Measurements from ENCODE around the gene ANKRD11.
A peak's percentile ranks its signal among the peaks of the same experiment; 100 is the strongest.

Gene ANKRD11

GRCh38 chr16:89490439-89491237 is at the start of gene ANKRD11:
Gene ANKRD11 (minus strand): TSS chr16:89490561. CDS start chr16:89317019, 173,542 bp downstream.
- no peak for TF ChIP-seq ZFX (IDR thresholded peaks at IDR 0.05; ENCODE audit: borderline replicate concordance)
- TF ChIP-seq, protein P1, sequence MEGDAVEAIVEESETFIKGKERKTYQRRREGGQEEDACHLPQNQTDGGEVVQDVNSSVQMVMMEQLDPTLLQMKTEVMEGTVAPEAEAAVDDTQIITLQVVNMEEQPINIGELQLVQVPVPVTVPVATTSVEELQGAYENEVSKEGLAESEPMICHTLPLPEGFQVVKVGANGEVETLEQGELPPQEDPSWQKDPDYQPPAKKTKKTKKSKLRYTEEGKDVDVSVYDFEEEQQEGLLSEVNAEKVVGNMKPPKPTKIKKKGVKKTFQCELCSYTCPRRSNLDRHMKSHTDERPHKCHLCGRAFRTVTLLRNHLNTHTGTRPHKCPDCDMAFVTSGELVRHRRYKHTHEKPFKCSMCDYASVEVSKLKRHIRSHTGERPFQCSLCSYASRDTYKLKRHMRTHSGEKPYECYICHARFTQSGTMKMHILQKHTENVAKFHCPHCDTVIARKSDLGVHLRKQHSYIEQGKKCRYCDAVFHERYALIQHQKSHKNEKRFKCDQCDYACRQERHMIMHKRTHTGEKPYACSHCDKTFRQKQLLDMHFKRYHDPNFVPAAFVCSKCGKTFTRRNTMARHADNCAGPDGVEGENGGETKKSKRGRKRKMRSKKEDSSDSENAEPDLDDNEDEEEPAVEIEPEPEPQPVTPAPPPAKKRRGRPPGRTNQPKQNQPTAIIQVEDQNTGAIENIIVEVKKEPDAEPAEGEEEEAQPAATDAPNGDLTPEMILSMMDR (IDR thresholded peaks at IDR 0.05): no peak
- H3K27ac ChIP-seq: peak within 1 kb of the TSS; percentile 88

- TF ChIP-seq, protein P1 (IDR thresholded peaks at IDR 0.05): no peak
- TF ChIP-seq ZFX (IDR thresholded peaks at IDR 0.05; ENCODE audit: borderline replicate concordance): no peak
- no peak overlapping the region for H3K27ac ChIP-seq
Measured at GRCh38 chr16:89538286-89538685, 47.9 kb upstream of the ANKRD11 start.

GRCh38 chr16:89537549-89537925 is 47.2 kb upstream of the ANKRD11 start:
- H3K27ac ChIP-seq: no peak overlapping the region

GRCh38 chr16:89536886-89537548 is 46.7 kb upstream of the ANKRD11 start:
- no peak overlapping the region for H3K27ac ChIP-seq
- TF ChIP-seq, protein P1 (IDR thresholded peaks at IDR 0.05): no peak
- TF ChIP-seq ZFX (IDR thresholded peaks at IDR 0.05; ENCODE audit: borderline replicate concordance): no peak

More at GRCh38 chr16:89537549-89537925, 47.2 kb upstream of the ANKRD11 start:
- TF ChIP-seq, protein P1 (IDR thresholded peaks at IDR 0.05): no peak
- no peak for TF ChIP-seq ZFX (IDR thresholded peaks at IDR 0.05; ENCODE audit: borderline replicate concordance)

DNA sequence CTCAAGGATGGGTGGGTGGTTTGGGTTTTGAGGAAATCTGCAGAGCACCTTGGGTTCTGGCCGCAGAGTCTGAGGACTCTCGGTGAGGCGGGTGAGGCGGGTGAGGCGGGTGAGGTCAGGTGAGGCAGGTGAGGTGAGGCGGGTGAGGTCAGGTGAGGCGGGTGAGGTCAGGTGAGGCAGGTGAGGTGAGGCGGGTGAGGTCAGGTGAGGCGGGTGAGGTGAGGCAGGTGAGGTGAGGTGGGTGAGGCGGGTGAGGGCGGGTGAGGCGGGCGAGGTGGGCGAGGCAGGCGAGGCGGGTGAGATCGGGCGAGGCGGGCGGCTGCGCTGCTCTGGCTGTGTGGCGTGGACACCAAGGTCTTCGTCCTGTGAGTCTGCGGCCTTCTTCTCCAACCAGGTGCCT is 46.0 kb upstream of the ANKRD11 start:
- H3K27ac ChIP-seq: no peak overlapping the region
- TF ChIP-seq ZFX (IDR thresholded peaks at IDR 0.05; ENCODE audit: borderline replicate concordance): no peak
- TF ChIP-seq, protein P1 (IDR thresholded peaks at IDR 0.05): no peak

- TF ChIP-seq, protein P1 (IDR thresholded peaks at IDR 0.05): no peak
- no peak overlapping the region for H3K27ac ChIP-seq
Measured at GRCh38 chr16:89534252-89534756, 43.9 kb upstream of the ANKRD11 start.

All from 22Rv1 (cell line).